Measurements from ENCODE around the gene MCF2L. TPM values are rescaled to one million over a fixed set of nuclear protein-coding genes. Genes with fewer than 3 reads are reported as not detected.

The MCF2L gene
- total and polyA plus RNA-seq, 7 donors = 9.1 to 40.5 (median 20.3) TPM

DNA sequence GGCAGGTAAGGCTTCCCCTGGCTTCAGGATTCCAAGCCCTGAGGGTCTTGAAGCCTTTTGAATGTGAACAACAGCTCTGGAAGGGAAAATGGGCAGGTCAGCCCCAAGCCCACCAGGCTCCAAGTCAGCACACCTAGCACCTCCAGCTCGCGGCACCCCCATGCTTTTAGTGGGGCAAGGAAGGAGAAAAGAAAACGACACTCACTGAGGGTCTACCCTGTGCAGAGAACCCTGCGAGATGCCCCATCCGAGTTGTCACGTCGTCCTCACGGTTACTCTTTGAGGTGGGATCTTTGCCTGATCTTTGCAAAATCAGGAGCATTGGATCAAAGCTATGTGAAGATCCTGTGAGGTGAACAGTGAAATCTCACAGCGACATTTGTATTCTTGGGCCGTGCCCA is 147.9 kb downstream of the MCF2L start:
- no peak overlapping the region for H3K27ac ChIP-seq
- no peaks in the 10 kb centered on the region for H3K36me3 ChIP-seq (ENCODE audit: insufficient read depth in 1 of 2, low read depth in 1 of 2)
- ATAC-seq = no peak
- no peak overlapping the region for H3K4me3 ChIP-seq
- H3K9me3 ChIP-seq = no peaks in the 10 kb centered on the region
- 90 to 94% (median 90%) methylated on average over 10 of the region's 10 CpGs for WGBS, 3 donors
- peaks cover 0 to 54% (median 5%) of the 10 kb centered on the region in 3 donors for H3K27me3 ChIP-seq (ENCODE audit: insufficient read depth in 3 of 3, low read length in 2 of 3)
- no peak for DNase-seq
- TF ChIP-seq, protein P1, sequence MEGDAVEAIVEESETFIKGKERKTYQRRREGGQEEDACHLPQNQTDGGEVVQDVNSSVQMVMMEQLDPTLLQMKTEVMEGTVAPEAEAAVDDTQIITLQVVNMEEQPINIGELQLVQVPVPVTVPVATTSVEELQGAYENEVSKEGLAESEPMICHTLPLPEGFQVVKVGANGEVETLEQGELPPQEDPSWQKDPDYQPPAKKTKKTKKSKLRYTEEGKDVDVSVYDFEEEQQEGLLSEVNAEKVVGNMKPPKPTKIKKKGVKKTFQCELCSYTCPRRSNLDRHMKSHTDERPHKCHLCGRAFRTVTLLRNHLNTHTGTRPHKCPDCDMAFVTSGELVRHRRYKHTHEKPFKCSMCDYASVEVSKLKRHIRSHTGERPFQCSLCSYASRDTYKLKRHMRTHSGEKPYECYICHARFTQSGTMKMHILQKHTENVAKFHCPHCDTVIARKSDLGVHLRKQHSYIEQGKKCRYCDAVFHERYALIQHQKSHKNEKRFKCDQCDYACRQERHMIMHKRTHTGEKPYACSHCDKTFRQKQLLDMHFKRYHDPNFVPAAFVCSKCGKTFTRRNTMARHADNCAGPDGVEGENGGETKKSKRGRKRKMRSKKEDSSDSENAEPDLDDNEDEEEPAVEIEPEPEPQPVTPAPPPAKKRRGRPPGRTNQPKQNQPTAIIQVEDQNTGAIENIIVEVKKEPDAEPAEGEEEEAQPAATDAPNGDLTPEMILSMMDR (IDR thresholded peaks at IDR 0.05) = no peak
- intact Hi-C loops (cut with DNase I) = no loop called here
- no peaks in the 10 kb centered on the region for H3K4me1 ChIP-seq

DNA sequence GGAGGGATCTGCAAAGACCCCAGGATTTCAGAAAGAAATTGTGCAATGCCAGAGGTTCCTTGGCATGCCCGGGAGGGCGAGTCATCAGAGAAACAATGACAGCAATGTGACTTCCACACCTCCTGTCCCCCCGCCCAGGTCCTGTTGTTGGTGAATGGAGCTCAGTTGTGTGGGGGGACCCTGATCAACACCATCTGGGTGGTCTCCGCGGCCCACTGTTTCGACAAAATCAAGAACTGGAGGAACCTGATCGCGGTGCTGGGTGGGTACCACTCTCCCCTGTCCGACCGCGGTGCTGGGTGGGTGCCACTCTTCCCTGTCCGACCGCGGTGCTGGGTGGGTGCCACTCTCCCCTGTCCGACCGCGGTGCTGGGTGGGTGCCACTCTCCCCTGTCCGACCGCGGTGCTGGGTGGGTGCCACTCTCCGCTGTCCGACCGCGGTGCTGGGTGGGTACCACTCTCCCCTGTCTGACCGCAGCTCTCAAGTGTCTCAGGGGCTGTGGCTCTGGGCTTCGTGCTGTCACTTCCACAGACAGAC is 148.4 kb downstream of the MCF2L start:
- ATAC-seq (no peak), DNase-seq (no peak)
- Histone ChIP-seq H3K4me1 (no peaks in the 10 kb centered on the region), H3K27me3 (ENCODE audit: insufficient read depth in 3 of 3, low read length in 2 of 3) (peaks cover 0 to 57% (median 5%) of the 10 kb centered on the region in 3 donors), H3K9me3 (no peaks in the 10 kb centered on the region), H3K4me3 (no peak overlapping the region), H3K36me3 (ENCODE audit: insufficient read depth in 1 of 2, low read depth in 1 of 2) (no peaks in the 10 kb centered on the region), H3K27ac (no peak overlapping the region)
- intact Hi-C loops (cut with DNase I) = no loop called here
- 89 to 92% (median 91%) methylated on average over 23 to 26 of the region's 26 CpGs for WGBS, 3 donors
- TF ChIP-seq, protein P1 (IDR thresholded peaks at IDR 0.05) = no peak

DNA sequence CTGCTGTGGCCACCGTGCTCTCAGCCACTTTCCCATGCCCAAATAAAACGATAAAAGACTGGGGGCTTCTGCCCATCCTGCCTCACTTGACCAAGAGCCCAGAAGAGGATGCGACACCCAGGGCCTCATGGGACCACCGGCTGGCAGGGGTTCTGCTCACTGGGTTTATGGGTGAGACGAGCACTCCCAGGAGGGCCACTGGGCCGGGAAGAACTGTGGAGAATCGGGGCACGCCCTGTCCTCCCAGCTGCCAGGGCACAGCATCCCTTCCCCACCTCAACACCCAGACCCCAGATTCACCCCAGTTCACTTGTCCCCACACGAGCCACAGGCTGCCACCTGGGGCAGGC is 148.9 kb downstream of the MCF2L start:
- no peak overlapping the region for H3K27ac ChIP-seq
- DNase-seq (no peak), ATAC-seq (no peak)
- H3K27me3 ChIP-seq (ENCODE audit: insufficient read depth in 3 of 3, low read length in 2 of 3) = peaks cover 0 to 55% (median 4%) of the 10 kb centered on the region in 3 donors
- no peaks in the 10 kb centered on the region for H3K9me3 ChIP-seq
- 72 to 80% (median 79%) methylated on average over 9 of the region's 9 CpGs for WGBS, 3 donors
- no peaks in the 10 kb centered on the region for H3K36me3 ChIP-seq (ENCODE audit: insufficient read depth in 1 of 2, low read depth in 1 of 2)
- no peak overlapping the region for H3K4me3 ChIP-seq
- H3K4me1 ChIP-seq = no peaks in the 10 kb centered on the region
- intact Hi-C loops (cut with DNase I) = no loop called here
- TF ChIP-seq, protein P1 (IDR thresholded peaks at IDR 0.05) = no peak

DNA sequence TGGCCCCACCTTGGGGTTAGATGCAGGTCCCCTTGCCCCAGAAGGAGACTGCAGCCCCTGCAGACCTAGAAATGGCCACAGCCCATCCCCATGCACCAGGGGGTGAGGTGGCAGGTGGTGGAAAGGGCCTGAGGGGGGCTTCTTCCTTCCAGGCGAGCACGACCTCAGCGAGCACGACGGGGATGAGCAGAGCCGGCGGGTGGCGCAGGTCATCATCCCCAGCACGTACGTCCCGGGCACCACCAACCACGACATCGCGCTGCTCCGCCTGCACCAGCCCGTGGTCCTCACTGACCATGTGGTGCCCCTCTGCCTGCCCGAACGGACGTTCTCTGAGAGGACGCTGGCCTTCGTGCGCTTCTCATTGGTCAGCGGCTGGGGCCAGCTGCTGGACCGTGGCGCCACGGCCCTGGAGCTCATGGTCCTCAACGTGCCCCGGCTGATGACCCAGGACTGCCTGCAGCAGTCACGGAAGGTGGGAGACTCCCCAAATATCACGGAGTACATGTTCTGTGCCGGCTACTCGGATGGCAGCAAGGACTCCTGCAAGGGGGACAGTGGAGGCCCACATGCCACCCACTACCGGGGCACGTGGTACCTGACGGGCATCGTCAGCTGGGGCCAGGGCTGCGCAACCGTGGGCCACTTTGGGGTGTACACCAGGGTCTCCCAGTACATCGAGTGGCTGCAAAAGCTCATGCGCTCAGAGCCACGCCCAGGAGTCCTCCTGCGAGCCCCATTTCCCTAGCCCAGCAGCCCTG is 149.4 kb downstream of the MCF2L start:
- no peak for DNase-seq
- no peak overlapping the region for H3K27ac ChIP-seq

More for the DNA sequence above, 149.4 kb downstream of the MCF2L start:
- TF ChIP-seq, protein P1 (IDR thresholded peaks at IDR 0.05) = no peak
- H3K9me3 ChIP-seq = no peaks in the 10 kb centered on the region
- 85 to 90% (median 85%) methylated on average over 42 of the region's 42 CpGs for WGBS, 3 donors
- H3K36me3 ChIP-seq (ENCODE audit: insufficient read depth in 1 of 2, low read depth in 1 of 2) = no peaks in the 10 kb centered on the region
- intact Hi-C loops (cut with DNase I) = no loop called here
- no peaks in the 10 kb centered on the region for H3K4me1 ChIP-seq
- H3K4me3 ChIP-seq = no peak overlapping the region
- ATAC-seq = no peak
- peaks cover 0 to 56% (median 4%) of the 10 kb centered on the region in 3 donors for H3K27me3 ChIP-seq (ENCODE audit: insufficient read depth in 3 of 3, low read length in 2 of 3)

All from psoas muscle (tissue), 8 donors.